NCI-H82 (cell line): ENCODE data around the gene ZNF385D.
A peak's percentile ranks its signal among the peaks of the same experiment; 100 is the strongest.

ENCODE experiments used
- DNase-seq: peaks from one replicate; lab custom pipeline; 2025; lab: John Stamatoyannopoulos, UW

Gene ZNF385D

DNA sequence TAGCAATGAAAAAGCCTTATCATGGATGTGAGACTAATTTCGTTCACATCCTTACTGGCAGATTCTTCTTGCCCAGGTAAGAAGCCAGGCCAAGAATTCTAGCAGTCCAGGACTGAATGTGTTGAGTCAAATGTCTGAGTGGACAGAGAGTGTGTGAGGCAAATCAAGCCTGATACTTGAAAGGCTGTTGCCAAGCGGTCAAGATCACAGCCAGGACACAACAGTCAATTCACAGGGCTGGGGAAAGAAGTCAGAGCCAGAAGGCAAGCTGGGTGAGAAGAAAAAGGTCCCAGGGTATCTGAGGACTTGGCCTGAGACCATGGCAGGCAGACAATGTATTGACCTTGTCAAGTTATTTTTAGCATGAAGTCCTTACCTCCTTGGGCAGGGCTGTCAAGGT is 301.3 kb downstream of the ZNF385D start:
- DNase-seq = no peak

- no peak for DNase-seq
Observed at GRCh38 chr3:21447476-21448151, 303.4 kb downstream of the ZNF385D start.

GRCh38 chr3:21446945-21447475 is 304.0 kb downstream of the ZNF385D start:
- no peak for DNase-seq

DNA sequence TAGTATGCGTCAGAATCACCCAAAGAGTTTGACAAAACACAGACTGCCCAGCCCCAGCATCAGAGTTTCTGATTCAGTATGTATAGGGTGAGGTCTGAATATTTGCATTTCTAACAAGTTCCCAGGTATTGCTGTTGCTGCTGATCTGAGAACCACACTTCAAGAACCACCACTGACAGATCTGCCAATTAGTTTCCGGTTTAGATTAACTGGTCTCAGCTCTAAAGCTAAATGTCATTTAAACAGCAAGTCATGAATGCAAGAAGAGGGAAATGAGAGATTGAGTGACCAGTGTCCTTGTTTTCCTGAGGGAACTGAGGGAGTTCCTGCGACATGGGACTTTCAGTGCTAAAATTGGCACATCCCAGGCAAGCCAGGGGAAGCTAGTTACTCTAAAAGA is 305.0 kb downstream of the ZNF385D start:
- no peak for DNase-seq

DNA sequence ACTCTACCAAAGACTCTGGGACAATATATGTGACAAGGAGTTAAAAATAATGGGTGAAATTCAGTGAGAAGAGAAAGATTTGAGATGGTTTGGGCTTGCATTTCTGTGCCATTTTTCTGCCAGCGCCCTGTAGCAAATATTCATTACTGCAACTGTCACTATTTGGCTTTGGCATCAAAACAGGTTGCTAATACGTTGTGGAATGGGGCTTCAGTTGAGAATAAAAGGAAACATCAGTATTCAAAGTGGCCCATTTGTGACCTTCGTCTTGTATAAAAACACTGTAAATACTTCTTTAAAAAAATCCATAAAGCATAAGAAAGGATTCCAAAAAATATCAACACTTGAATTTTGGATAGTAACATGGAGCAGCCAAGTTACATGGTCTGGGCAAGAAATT is 309.2 kb downstream of the ZNF385D start:
- no peak for DNase-seq

DNA sequence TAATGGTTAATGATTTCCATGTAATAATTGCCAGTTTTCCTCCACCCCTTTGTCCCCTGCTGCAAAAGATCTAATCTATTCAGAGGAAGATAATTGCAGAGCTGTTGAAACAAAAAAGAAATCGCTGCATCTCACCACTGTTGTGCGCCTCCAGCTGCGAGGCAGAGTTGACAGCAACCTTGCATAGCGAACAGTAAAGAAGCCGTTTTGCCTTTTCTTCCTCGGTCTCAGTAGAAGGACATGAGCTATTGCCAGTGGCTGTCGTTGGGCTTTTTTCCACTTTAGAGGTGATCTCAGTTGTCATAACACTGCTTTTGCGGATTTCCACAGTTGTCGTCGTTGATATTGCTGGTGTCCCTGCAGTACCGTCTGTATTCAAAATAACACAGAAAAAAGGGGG is 314.2 kb downstream of the ZNF385D start:
- DNase-seq = no peak

GRCh38 chr3:21435871-21436270 is 315.1 kb downstream of the ZNF385D start:
- no peak for DNase-seq

DNA sequence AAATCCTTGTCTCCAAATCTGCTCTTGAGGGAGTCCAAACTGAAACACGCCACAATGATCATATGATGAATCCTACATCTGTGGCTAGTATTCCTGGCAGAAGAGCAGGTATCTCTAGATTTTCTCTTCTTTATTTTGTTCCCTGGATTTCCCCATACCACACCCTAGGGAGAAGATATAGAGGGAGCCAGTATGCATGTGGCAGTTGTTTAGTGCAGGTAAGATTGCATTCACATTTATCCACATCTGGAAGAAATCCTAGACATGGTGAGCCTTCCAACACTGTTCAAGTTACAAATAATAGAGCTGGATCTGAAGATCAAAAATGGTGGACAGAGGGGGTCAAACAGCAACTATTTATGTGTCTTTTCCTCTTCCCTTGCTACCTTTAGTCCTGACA is 316.7 kb downstream of the ZNF385D start:
- no peak for DNase-seq

GRCh38 chr3:21433751-21434150 is 317.3 kb downstream of the ZNF385D start:
- no peak for DNase-seq

- no peak for DNase-seq
Observed at GRCh38 chr3:21426920-21427319, 324.1 kb downstream of the ZNF385D start.

GRCh38 chr3:21425715-21426114 is 325.3 kb downstream of the ZNF385D start:
- no peak for DNase-seq

GRCh38 chr3:21421096-21421495 is 329.9 kb downstream of the ZNF385D start:
- no peak for DNase-seq

GRCh38 chr3:21417991-21418390 is 333.0 kb downstream of the ZNF385D start:
- DNase-seq = no peak

DNA sequence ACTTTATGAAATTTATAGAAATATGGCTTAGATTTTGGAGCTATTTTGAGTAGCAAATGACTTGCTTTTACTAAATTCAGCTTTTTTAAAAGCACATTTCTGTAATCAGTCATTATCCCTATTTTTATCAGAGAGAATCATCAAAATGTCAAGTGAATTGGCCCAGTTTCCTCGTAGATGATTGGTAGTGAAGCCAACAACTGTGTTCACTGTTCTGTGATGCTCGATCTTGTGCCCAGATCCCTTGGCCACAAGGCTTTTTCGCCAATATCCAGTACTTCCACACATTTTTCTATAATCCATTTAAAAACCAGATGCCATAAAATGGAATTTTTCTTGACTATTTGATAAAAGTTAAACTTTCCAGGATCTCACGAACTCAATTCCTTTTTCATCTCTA is 336.5 kb downstream of the ZNF385D start:
- DNase-seq = no peak

- no peak for DNase-seq
Observed at GRCh38 chr3:21411058-21411457, 340.0 kb downstream of the ZNF385D start.

DNA sequence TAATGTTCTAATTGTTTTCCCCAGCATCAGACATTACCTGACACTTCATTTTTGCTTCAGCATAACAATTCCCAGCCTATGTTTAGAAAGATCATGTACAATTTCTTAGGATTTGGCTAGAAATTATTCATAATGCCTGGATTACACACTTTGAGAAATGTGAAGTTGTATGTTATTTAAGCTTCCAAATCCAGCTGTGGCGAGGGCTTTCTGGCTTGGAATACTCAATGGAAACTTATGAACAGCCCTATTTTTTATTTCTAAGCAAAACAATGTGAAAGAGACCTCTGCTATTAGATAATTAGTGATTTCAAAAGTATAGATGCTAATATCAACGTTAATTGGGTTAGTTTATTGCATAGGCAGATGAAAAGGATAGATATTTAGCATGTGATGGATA is 341.6 kb downstream of the ZNF385D start:
- DNase-seq = no peak

DNA sequence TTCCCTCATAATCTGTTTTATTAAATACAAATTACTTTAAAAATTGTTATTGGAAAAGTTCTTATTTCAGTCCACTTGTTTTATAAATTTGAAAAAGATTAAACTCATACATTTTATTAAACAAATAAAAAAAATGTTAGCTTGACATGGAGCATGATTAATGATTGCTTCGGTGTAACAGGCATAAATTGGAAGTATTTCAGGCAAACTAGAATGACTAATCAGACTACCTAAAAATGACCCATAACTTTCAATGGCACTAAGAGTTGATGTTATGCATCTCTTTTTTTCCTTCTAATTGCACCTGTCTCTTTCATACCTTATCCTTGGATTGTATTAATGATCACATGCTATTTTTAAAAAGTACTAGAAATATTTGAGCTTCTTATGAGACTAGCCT is 343.3 kb downstream of the ZNF385D start:
- DNase-seq = no peak

DNA sequence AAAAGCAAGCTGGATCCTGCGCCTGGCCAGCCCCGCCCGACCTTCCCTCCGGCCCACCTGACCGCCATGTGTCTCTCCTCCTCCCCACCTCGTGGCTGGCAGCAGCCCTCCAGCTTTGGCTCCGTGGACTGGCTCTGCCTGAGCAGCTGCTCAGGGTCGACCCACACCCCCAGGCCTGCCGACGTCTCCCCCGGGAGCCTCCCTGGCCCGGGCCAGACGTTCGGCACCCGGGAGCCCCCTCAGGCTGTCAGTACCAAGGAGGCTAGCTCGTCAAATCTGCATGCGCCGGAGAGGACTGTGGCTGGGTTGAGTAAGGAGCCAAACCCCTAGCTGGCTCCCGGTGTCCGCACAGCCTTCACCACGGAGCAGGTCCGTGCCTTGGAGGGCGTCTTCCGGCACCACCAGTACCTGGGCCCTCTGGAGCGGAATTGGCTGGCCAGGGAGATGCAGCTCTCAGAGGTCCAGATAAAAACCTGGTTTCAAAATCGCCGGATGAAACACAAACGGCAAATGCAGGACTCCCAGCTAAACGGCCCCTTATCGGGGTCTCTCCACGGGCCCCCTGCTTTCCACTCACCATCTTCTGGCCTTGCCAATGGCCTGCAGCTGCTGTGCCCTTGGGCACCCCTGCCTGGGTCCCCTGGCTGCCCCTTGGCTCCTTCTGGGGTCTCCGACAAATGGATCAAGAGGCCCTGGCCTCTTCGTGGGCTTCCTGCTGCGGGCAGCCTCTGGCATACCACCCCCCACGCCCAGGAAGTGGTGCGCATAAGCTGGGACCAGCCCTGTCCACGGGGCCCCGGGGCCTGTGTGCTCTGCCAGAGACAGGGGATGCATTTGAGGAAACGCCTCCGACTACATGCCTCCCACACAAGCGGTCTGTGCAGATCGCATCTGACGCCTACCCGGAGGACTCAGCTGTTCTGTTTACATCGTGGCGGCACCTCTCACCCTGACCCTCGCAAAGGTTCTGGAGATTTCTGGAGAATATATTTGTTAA is 345.0 kb downstream of the ZNF385D start:
- DNase-seq = no peak

DNA sequence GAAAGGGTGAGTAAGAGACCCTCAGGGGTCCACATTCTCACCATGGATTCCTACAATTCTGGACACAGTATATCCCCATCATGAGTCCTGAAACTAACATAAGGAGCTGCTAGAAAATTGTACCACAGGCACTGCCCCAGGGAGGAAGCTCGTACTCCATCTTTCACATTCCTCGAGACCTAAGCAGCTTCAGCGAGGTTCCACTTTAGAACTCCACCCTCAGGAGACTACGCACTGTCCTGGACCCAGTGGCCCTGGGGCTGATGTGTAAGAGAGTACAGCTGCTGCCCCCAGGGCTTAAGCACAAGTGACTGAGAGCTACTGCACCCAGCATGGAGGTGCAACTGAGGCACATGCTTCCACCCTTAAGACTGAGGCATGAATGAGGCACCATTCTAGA is 352.5 kb downstream of the ZNF385D start:
- DNase-seq = no peak

DNA sequence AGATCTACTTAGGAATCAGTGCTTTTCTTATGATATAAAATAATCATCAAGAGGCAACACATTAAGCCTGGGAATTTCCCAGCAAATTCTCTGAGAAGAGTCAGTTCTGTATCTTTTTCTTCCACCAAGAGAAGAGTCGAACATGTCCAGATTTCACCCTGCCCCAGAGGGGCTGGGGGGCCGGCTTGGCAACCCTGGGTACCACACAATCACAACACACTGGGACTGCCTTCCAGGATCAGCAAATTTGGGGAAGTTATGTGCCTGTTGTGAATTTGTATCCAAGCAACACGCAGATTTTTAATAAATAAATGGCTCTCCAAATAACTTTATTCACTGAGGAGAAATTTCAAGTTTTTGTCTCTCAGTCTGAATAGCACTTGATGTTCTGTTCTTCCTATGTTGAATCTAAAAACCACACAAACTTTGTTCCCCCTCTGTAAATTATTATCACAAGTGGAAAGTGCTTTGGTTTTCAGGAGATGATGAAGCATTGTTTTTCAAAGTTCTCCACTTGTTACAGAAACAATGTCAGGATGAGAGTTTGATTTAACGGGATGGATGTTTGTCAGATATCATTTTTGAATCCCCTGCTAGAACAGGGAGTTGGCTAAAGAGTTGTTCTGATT is 357.2 kb downstream of the ZNF385D start:
- no peak for DNase-seq

DNA sequence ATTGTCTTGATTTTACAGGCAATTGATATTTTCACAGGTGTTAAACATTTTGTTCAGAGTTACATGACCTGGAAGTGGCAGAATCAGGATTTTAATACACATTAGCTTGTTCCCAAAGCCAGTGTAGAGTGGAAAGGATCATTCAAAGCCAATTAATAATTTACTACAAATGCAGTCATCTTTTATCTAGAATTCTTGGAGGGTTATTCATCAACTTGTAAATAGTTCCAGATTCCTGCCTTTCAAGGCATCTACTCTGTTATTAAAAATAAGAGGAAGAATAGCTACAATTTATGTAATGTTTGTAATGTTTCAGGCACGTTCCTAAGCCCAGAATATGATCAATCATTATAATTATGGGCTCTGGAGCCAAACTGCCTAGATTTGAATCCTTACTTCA is 358.5 kb downstream of the ZNF385D start:
- no peak for DNase-seq

GRCh38 chr3:21390856-21391255 is 360.2 kb downstream of the ZNF385D start:
- no peak for DNase-seq

- peak; percentile 2 for DNase-seq
Observed at GRCh38 chr3:21390136-21390535, 360.9 kb downstream of the ZNF385D start.
